Progenitor cell of endocrine pancreas (in vitro differentiated cells): Measurements from ENCODE around the gene SHC3. TPM values are rescaled to one million over a fixed set of nuclear protein-coding genes. Genes with fewer than 3 reads are reported as not detected.

Experiments
- DNase-seq: peaks from one replicate; pipeline ENCODE4 v3.0.0; 2021; ENCODE audit warnings: low spot score; ENCODE audit not compliant: unreplicated experiment
- H3K27ac Mint-ChIP-seq: 2 replicates; pipeline ENCODE4 v1.8.0; 2021; ENCODE audit warnings: mild to moderate bottlenecking, moderate library complexity, mixed read lengths
- H3K27me3 Mint-ChIP-seq: 2 replicates; pipeline ENCODE4 v1.8.0; 2021; ENCODE audit warnings: mixed read lengths
- H3K36me3 Mint-ChIP-seq: 2 replicates; pipeline ENCODE4 v1.8.0; 2022; ENCODE audit warnings: mixed read lengths; ENCODE audit not compliant: insufficient read depth
- H3K4me1 Mint-ChIP-seq: 2 replicates; pipeline ENCODE4 v1.8.0; 2021; ENCODE audit warnings: low read depth, mixed read lengths
- H3K4me3 Mint-ChIP-seq: 2 replicates; pipeline ENCODE4 v1.8.0; 2021; ENCODE audit warnings: low read depth, mild to moderate bottlenecking, moderate library complexity, mixed read lengths
- H3K9me3 Mint-ChIP-seq: 2 replicates; pipeline ENCODE4 v1.8.0; 2021; ENCODE audit warnings: low read depth, mixed read lengths
- total RNA-seq: library from RNA; stranded (reverse); gene quantifications from 2 replicates; pipeline ENCODE4 v1.2.1, GENCODE V29; 2021
- TF ChIP-seq, protein P1 (sequence below): fragments of 200-600 bp; sonication (generic); IDR thresholded peaks from one replicate; pipeline ENCODE4 v1.5.0; 2021; ENCODE audit warnings: antibody characterized with exemption, mild to moderate bottlenecking; ENCODE audit not compliant: unreplicated experiment

Gene SHC3
- total RNA-seq, 1 donor from 2014 or later, result 1.3 TPM

DNA sequence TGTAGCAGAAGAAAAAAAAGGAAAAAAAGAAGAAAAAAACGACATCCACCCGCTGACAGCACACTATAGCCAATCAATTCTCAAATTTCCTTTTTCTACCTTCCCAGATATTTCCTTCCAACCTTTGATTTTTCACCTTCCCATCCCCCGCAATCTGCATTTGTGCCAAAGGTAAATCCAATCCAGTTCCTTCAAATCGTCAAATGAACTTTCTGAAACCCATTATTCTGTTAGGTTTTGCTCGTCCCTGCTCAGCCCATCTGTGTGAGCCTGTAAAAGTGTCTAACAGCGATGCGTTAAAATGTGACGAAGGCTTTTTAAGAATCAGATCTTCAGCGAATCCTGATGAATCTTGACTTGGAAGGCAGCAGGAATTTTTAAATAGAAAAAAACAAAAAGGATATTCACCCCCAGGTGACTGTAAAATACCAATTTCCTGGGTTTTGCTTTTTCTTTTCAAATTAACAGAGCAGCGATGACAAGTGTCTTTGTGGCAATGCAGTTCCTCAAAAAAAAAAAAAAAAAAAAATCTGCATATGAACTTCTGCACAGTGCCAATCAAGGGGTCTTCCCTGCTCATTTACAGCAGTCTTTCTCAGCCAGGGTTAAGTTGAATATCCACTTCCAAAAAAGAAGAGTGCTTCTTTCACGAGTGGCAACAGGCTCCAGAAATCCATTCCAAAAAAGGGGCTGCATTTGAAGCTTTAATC is 367 bp upstream of the SHC3 start:
- H3K27ac Mint-ChIP-seq, result peak overlapping the region; percentile 8
- H3K9me3 Mint-ChIP-seq, result no peaks in the 10 kb centered on the region
- H3K4me1 Mint-ChIP-seq, result peaks cover 26% of the 10 kb centered on the region
- DNase-seq, result no peak
- TF ChIP-seq, protein P1, sequence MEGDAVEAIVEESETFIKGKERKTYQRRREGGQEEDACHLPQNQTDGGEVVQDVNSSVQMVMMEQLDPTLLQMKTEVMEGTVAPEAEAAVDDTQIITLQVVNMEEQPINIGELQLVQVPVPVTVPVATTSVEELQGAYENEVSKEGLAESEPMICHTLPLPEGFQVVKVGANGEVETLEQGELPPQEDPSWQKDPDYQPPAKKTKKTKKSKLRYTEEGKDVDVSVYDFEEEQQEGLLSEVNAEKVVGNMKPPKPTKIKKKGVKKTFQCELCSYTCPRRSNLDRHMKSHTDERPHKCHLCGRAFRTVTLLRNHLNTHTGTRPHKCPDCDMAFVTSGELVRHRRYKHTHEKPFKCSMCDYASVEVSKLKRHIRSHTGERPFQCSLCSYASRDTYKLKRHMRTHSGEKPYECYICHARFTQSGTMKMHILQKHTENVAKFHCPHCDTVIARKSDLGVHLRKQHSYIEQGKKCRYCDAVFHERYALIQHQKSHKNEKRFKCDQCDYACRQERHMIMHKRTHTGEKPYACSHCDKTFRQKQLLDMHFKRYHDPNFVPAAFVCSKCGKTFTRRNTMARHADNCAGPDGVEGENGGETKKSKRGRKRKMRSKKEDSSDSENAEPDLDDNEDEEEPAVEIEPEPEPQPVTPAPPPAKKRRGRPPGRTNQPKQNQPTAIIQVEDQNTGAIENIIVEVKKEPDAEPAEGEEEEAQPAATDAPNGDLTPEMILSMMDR, result no peak
- no peaks in the 10 kb centered on the region for H3K36me3 Mint-ChIP-seq
- peak overlapping the region; percentile 64 for H3K4me3 Mint-ChIP-seq
- peaks cover 50% of the 10 kb centered on the region for H3K27me3 Mint-ChIP-seq

DNA sequence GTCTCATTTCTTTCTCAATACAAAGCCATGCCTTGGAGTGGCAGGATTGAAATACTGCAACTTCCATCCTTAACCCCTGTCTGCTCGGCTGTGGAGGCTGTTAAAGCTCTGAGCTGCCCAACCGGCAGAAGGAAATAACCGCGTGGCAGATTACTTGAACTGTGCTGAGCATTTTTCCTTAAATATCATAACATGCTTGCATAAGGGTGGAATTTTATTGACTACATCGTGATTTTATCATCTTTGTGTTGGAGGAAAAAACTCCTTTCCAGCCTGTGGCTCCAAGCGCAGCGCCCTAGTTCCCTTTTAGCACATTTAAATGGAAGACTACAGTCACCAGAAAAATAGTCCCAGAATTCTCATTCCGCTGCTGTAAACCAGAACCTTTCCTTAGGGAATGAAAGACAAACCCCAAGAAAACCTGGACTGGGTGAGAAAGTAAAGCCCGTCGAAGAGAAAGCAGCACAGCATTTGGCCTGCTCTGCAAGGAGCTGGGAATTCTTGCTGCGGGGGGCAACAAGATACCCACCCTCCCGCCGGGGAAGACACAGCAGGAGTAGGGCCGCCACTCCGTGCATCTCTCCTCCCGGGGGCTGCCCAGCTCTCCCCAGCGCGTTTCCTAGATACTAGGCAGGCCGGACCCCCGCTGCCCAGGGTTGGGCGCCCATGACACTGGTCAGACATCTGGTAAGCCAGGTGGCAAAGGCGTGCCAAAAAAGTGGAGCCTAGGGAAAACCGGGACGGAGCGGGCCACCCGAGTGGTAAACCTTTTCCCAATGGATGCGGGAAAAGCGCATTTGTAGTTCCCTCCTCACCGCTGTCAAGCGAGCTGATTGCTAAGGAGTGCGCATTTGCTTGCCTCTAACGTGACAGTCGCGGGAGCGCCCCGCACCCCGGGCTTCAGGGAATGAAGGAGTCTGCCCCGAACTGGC is 1.3 kb downstream of the SHC3 start:
- Mint-ChIP-seq H3K27ac (no peak overlapping the region), H3K27me3 (peaks cover 49% of the 10 kb centered on the region), H3K4me3 (peak overlapping the region; percentile 46), H3K9me3 (no peaks in the 10 kb centered on the region), H3K36me3 (no peaks in the 10 kb centered on the region), H3K4me1 (peaks cover 26% of the 10 kb centered on the region)
- TF ChIP-seq, protein P1, result no peak
- DNase-seq, result no peak

DNA sequence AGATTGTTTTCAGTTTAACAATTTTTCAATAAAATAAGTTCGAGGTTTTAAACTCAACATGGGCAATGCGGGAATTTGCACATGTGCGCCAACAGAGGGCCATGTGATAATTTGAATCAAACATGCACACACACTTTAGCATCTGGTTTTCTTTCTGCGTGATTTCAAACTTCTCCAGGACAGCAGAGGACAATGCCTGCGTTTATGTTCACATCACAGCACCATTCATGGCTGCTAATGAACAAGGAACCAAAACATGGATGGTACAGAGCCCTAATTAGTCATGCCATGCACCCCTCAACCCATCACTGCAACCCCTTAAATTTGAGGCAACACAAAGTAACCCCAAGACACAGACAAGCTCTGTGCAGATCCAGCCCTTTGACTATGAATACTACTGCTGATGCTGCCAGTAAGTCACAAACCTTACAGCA is 2.8 kb downstream of the SHC3 start:
- Mint-ChIP-seq H3K36me3 (no peaks in the 10 kb centered on the region), H3K27me3 (peaks cover 54% of the 10 kb centered on the region), H3K9me3 (no peaks in the 10 kb centered on the region), H3K4me1 (peaks cover 20% of the 10 kb centered on the region), H3K4me3 (no peak overlapping the region), H3K27ac (no peak overlapping the region)
- DNase-seq, result no peak
- TF ChIP-seq, protein P1, result no peak

DNA sequence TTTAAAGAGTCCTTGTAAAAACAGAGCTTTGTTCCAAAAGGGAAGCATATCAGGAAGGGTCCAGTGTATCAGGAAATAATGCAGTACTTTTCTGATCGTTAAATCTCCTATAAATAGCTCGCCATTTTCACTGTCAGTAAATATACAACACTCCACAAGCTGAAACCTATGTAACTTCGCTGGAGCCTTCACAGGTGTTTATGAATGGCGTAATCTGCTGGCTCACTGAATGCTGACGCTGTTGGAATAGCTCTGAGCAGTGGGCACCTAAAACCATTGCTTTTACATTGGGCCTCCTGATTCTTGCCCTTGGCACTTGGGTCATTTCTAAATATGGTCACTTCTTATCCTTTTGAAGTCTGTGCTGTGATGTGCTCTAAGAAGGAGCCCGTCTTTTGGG is 4.3 kb downstream of the SHC3 start:
- Mint-ChIP-seq H3K36me3 (no peaks in the 10 kb centered on the region), H3K27ac (no peak overlapping the region), H3K4me3 (no peak overlapping the region), H3K9me3 (no peaks in the 10 kb centered on the region), H3K27me3 (peaks cover 52% of the 10 kb centered on the region), H3K4me1 (peaks cover 6% of the 10 kb centered on the region)
- DNase-seq, result no peak
- TF ChIP-seq, protein P1, result no peak

DNA sequence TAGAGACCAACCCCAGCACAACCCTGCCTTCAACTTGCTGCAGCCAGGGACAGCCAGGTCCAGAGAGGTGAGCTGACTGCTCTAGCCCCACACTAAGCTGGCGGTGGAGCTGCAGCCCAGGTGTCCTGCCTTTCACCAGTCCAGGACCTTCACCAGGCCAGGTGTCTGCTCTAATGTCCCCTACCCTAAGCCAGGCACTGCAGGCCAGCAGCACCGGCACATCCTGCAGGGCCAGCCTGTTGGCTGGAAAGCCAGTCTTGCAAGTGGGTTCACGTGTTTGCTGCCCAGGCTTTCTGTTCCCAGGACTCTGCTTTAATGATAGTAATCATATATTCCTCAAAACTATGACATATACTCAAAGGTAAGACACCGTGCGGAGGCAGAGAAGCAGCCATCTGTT is 5.5 kb downstream of the SHC3 start:
- peaks cover 46% of the 10 kb centered on the region for H3K27me3 Mint-ChIP-seq
- H3K4me3 Mint-ChIP-seq, result no peak overlapping the region
- no peak for DNase-seq
- TF ChIP-seq, protein P1, result no peak
- H3K4me1 Mint-ChIP-seq, result no peaks in the 10 kb centered on the region
- no peak overlapping the region for H3K27ac Mint-ChIP-seq
- no peaks in the 10 kb centered on the region for H3K9me3 Mint-ChIP-seq
- no peaks in the 10 kb centered on the region for H3K36me3 Mint-ChIP-seq
